Superior temporal gyrus (tissue), 1 donor: ENCODE data around the gene MARVELD3.

ENCODE experiments used
- DNase-seq: peaks from one replicate; pipeline ENCODE4 v3.0.0-alpha.2; 2016; ENCODE audit errors: extremely low spot score

Gene MARVELD3

GRCh38 chr16:71622088-71622487, 3.9 kb upstream of the MARVELD3 start:
- DNase-seq: no peak

GRCh38 chr16:71623597-71623996, 2.4 kb upstream of the MARVELD3 start:
- DNase-seq: no peak

- no peak for DNase-seq
Observed at GRCh38 chr16:71625113-71625850, 702 bp upstream of the MARVELD3 start.

DNA sequence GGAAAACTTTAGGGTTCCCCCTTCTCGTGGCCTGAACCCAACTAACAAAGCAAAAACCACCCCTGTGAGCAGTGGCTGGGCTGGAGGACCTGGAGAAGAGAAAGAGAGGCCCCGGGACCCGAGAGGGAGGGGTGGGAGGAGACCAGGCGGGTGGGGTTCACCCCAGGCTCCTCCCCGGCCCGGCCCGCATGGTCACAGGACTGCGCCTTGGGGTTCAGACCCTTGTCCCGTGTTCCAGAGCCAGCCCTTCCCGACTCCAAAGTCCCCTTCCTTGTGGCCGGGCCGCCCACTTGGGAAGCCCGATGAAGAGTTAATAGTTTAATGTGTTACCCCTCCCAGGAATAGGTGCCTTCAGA, 852 bp downstream of the MARVELD3 start:
- no peak for DNase-seq

- no peak for DNase-seq
Observed at GRCh38 chr16:71627731-71628181, 1.8 kb downstream of the MARVELD3 start.

DNA sequence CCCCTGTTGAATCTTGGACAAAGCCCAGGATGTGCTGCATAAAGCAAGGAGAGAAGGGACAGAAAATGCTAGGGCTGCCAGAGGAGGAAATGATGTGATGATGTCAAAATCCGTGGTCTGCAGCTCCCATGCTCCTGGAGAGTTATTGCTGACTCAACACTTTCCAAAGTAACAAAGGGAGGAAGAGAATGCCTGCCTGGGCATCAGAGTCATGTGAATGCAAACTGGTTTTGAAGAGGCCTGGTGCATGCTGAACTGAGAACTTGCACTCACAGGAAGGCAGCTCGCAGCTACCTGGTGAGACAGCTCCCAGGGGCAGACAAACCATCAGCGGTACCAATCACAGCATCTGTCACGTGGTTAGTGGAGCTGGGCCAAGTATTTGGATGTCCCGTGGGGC, 2.8 kb downstream of the MARVELD3 start:
- DNase-seq: no peak

DNA sequence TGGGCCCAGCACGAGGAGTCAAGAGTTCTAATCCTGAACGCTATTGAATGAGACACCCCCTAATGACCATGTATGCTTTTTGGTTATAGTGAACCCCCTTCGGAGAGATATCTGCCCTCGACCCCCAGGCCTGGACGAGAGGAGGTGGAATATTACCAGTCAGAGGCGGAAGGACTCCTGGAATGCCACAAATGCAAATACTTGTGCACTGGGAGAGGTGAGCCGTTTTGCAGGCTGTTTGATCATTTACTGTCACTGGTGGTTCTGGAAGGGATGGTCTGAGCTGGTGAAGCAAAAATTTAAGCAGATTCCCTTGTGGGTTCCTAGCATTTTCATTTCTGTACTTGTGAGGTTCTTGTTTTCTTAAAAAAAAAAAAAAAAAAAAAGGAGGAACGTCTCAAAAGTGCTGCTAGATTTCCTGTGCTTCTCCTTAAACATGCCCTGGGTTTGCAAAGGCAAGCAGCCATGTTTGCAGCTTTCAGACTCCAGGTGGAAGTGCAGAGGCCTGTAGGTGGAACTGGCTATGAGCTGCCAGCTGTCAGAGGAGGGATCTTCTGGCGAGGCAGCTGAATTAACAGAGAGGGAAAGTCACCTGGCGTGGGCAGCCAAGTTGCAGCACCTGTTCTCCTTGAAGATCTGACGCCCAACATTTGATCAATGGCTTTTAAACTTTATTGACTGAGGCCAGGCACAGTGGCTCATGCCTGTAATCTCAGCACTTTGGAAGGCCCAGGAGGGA, 3.5 kb downstream of the MARVELD3 start:
- no peak for DNase-seq

DNA sequence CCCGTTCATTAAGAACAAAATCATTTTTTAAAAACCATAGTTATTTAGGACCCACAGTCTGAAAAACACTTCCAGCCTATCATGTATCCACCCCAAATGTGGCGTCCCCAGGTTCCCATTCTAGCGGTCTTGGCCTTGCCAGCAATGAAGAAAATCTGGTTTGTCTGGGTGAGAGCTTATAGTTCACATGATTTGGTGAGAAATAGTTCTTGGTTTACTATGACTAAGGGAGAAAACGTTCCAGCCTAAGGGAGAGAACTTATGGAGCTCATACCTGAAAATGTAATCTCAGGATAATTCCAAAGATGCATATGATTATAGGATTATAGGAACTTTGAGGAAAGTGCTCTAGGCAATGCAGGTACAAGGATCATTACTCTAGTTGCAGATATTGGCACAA, 4.8 kb downstream of the MARVELD3 start:
- DNase-seq: no peak

DNA sequence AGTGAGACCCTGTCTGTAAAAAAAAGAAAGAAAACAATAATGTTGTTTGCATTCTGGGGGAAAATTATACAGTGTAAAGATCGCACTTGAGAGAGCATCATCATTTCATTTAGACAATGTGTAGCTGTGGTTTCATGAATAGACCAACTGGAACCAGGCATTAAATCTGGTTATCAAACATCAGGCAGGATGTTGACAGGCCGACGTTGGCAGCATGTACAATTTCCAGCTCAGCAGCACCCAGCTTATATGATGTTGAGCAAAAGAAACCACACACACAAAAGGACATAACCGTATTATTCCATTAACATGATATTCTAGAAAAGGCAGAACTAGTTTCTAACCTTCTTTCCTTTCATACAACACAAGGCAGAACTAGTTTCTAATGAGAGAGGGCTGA, 5.8 kb downstream of the MARVELD3 start:
- no peak for DNase-seq

- no peak for DNase-seq
Observed at GRCh38 chr16:71635632-71636031, 9.6 kb downstream of the MARVELD3 start.

DNA sequence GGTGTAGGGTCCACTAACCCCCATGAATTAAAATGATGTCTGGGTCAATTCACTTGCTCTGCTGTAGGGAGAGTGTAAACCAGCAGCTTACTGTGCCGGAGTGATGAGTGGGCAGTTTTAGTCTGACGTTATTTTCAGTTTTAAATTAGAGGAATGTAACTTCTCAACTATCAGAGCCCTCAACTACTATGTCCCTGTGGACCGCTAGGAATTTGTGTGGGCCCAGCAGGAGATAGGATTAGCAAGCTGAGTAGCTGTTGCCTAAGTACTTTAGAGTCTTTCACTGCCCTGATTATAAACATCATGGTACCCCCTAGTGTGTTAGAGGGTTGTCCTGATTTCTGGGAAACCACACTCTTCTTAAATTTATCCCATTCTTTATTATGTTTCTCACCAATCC, 11.4 kb downstream of the MARVELD3 start:
- no peak for DNase-seq

DNA sequence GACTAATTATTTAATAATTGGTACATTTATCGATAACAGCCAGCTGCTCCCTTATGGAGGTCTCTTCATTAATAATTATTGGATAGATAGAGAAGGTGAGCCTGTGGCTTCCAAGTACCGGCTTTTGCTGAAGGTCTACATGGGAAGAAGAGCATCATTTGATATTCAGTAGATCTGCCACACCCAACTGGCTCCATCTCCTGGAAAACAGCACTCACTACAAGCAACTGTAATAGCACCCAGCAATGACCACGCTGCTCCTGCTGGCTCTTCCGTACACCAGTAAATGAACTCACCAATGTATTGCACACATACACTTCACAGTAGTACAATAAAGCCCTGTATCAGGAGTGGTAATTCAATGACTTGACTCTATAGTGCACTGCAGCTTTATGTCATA, 19.5 kb downstream of the MARVELD3 start:
- no peak for DNase-seq

DNA sequence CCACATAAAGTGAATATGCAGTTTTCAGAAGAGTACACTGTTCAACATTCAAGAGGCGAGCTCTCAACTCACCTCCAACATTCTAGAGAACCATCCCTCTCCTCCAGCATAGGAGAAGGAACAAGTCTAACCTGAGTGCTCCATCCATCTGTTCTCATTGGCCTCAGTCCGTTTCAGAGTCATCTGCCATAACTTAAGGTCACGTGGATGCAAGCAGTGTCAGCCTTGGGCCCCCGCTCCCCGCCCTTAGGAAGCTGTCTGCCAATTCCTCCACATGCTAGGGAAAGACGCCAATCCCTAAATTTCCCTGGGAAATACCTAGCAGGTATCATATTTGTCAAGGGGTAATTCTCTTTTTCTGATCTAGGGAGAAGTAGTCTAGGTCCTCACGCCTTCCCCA, 21.4 kb downstream of the MARVELD3 start:
- no peak for DNase-seq

GRCh38 chr16:71648162-71648561, 22.2 kb downstream of the MARVELD3 start:
- DNase-seq: no peak

- DNase-seq: no peak
Observed at GRCh38 chr16:71648921-71649320, 22.9 kb downstream of the MARVELD3 start.

- no peak for DNase-seq
Observed at GRCh38 chr16:71649704-71650103, 23.7 kb downstream of the MARVELD3 start.

- no peak for DNase-seq
Observed at GRCh38 chr16:71658771-71659170, 32.8 kb downstream of the MARVELD3 start.

GRCh38 chr16:71659471-71659870, 33.5 kb downstream of the MARVELD3 start:
- DNase-seq: no peak

GRCh38 chr16:71666264-71666663, 40.3 kb downstream of the MARVELD3 start:
- DNase-seq: no peak

DNA sequence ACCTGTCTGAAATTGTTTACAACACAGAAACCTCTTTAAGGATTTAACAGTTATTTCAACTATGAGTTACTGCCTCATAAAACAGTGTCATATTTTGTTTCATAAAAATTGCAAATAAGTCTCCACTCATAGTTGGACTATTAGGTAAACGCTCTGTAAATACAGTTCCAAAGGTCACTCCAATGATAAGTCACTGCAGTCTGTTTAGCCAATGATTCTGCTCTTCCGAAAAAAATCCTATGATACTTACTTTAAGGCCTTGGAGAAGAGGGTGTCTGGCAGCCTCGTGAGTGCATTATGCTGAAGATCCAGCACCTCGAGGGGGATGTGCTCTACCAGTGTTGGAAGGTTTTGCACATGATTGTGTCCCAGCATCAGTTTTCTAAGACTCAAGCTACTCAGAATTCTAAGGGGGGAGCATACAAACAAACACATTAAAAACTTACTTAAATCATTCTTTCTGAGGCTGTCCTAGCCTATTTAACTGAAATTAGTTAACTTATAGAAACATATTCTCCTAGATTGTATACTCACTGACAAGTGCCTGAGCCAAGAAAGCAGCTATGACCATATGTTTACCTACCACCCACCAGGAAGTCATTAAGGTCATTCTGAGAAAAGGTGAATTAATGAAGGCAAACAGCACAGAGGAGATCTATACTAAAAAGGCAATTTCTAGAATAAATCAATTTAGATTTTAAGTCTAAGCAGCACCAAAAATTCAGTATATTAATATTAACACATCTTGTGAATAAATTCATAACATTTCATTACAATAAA, 41.1 kb downstream of the MARVELD3 start:
- no peak for DNase-seq

GRCh38 chr16:71669926-71670536, 44.0 kb downstream of the MARVELD3 start:
- DNase-seq: no peak

DNA sequence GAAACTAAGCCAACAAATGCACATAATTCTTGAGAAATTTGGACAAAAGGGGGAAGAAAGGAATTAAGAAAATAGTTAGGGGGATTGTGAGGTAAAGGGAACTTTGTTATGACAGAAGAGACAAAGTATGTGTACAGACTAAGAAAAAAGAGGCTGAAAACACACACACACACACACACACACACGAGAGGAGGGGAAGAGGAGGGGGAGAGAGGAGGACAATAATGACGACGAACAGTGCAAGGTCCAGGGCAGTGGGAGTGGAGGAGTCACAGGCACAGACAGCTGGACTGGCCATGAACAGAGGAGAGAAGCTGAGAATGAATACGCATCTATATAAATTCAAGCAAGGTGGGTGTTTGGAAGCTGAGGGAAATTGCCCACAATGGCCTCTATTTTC, 44.6 kb downstream of the MARVELD3 start:
- no peak for DNase-seq
